Measurements from ENCODE around the gene GPR15LG.

The GPR15LG gene

DNA sequence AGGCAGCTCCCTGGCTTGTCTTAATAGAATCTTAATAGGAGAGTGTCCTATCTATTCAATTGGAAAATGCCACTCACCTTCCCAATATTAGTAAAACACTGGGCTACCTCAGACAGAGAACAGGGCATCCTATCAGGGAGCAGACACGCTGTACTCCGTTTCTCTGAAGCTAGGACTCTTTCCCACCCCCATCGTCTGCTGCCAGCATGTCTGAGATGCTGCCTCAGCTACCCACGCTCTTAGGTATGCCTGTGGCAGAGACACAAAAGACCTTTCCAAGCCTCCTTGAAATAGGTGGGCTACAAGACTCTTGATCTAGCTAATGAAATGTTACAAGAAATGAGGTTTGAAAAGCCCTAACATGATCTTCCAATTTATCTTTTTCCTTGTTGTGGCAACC lies 54.2 kb downstream of the GPR15LG start:
- no peaks in the 10 kb centered on the region for H3K36me3 ChIP-seq (replicated peaks)
- no peak overlapping the region for H3K4me3 ChIP-seq (ENCODE audit: low read depth, low read length)
- TF ChIP-seq, protein P1, sequence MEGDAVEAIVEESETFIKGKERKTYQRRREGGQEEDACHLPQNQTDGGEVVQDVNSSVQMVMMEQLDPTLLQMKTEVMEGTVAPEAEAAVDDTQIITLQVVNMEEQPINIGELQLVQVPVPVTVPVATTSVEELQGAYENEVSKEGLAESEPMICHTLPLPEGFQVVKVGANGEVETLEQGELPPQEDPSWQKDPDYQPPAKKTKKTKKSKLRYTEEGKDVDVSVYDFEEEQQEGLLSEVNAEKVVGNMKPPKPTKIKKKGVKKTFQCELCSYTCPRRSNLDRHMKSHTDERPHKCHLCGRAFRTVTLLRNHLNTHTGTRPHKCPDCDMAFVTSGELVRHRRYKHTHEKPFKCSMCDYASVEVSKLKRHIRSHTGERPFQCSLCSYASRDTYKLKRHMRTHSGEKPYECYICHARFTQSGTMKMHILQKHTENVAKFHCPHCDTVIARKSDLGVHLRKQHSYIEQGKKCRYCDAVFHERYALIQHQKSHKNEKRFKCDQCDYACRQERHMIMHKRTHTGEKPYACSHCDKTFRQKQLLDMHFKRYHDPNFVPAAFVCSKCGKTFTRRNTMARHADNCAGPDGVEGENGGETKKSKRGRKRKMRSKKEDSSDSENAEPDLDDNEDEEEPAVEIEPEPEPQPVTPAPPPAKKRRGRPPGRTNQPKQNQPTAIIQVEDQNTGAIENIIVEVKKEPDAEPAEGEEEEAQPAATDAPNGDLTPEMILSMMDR (IDR thresholded peaks at IDR 0.05; ENCODE audit: low read depth, low read length, missing control alignments): no peak
- in situ Hi-C loops (cut with HindIII; ENCODE audit: low pct_ligation_motif_present, low sequenced_read_pairs): no loop called here
- no peak overlapping the region for H3K27ac ChIP-seq
- DNase-seq: no peak
- H3K27me3 ChIP-seq (replicated peaks): no peaks in the 10 kb centered on the region

DNA sequence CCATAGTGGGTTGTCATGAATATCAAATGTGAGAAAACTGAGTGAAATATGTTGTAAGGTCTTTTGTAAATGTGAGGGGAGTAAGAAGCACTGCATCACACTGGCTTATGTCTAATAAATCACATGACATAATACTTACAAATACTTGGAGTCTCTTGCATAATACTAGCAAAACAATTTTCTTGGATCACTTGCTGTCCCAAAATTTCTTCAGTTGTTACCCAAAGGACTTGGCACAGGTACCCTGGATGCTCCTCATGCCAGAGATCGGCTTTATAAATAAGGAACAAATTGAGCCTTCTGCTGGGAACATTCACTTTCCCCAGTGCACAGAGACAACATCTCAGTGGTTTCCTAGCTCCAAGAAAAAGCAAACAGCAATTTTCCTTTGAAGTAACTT lies 56.8 kb downstream of the GPR15LG start:
- no peaks in the 10 kb centered on the region for H3K36me3 ChIP-seq (replicated peaks)
- no peak overlapping the region for H3K27ac ChIP-seq
- no peak for DNase-seq
- no peak overlapping the region for H3K4me3 ChIP-seq (ENCODE audit: low read depth, low read length)
- in situ Hi-C loops (cut with HindIII; ENCODE audit: low pct_ligation_motif_present, low sequenced_read_pairs): no loop called here
- no peaks in the 10 kb centered on the region for H3K27me3 ChIP-seq (replicated peaks)
- TF ChIP-seq, protein P1 (IDR thresholded peaks at IDR 0.05; ENCODE audit: low read depth, low read length, missing control alignments): no peak

DNA sequence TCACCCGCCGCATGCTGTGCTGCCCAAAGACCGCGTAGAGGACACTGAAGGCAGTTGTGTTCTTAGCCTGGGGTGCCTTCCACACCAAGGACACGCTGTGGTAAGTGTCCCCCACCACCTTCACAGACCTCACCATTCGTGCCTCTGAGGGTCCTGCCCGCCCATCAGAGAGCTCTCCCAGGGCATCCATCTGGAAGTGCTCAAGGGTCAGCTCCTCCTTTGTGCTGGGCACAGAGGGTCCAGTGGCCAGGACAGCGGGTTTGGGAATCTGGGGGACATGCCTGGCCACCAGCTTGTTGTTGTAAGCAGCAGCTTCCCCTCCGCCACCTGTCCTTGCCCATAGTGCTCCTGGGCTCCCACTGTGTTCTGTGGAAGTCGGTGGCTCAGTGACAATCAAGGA lies 58.8 kb downstream of the GPR15LG start:
- TF ChIP-seq, protein P1 (IDR thresholded peaks at IDR 0.05; ENCODE audit: low read depth, low read length, missing control alignments): no peak

DNA sequence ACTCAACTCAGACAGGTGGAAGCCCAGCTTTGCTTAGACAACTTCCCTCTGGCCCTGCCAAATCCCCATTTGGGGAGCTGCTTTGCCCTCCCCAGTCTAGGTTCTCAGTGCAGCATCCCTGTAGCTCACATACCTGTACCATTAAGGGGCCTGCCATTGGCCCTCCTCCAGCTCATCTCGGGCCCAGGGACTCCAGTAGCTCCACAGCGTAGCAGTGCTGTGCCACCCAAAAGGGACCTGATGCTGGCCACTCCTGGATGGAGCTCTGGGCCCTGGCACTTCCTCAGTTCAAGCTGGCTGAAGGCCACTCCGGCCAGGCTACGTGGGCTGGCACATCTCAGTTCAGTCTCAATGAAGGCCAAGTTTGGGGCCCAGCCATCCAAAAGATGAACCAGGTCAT lies 60.3 kb downstream of the GPR15LG start:
- Histone ChIP-seq H3K27ac (no peak overlapping the region), H3K36me3 (replicated peaks) (no peaks in the 10 kb centered on the region), H3K4me3 (ENCODE audit: low read depth, low read length) (no peak overlapping the region), H3K27me3 (replicated peaks) (no peaks in the 10 kb centered on the region)
- TF ChIP-seq, protein P1 (IDR thresholded peaks at IDR 0.05; ENCODE audit: low read depth, low read length, missing control alignments): no peak
- no peak for DNase-seq
- in situ Hi-C loops (cut with HindIII; ENCODE audit: low pct_ligation_motif_present, low sequenced_read_pairs): no loop called here

More for the DNA sequence above, 58.8 kb downstream of the GPR15LG start:
- no peak overlapping the region for H3K4me3 ChIP-seq (ENCODE audit: low read depth, low read length)
- in situ Hi-C loops (cut with HindIII; ENCODE audit: low pct_ligation_motif_present, low sequenced_read_pairs): no loop called here
- H3K27ac ChIP-seq: no peak overlapping the region
- no peaks in the 10 kb centered on the region for H3K36me3 ChIP-seq (replicated peaks)
- no peaks in the 10 kb centered on the region for H3K27me3 ChIP-seq (replicated peaks)
- no peak for DNase-seq

DNA sequence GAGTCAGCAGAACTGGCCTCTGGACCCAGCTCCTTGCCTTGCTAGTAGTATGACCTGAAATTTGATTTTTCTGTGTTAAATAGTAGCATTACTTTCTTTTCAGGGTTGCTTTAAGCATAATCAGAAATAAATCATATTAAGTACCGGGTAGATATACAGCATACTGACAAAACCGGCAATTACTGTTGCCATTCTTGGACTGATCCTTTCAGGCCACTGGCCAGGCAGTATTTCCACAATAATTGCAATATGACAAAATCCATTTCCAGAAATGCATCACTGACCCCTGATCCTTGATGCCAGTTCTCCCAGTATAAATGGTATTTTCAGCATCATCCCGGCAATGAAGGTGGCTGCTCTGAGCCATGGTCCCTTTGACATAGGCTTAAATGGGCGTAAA lies 60.9 kb downstream of the GPR15LG start:
- DNase-seq: no peak
- H3K27ac ChIP-seq: no peak overlapping the region
- no peak overlapping the region for H3K4me3 ChIP-seq (ENCODE audit: low read depth, low read length)
- in situ Hi-C loops (cut with HindIII; ENCODE audit: low pct_ligation_motif_present, low sequenced_read_pairs): no loop called here
- no peaks in the 10 kb centered on the region for H3K36me3 ChIP-seq (replicated peaks)
- H3K27me3 ChIP-seq (replicated peaks): no peaks in the 10 kb centered on the region
- TF ChIP-seq, protein P1 (IDR thresholded peaks at IDR 0.05; ENCODE audit: low read depth, low read length, missing control alignments): no peak
